Liver (tissue), 9 donors: ENCODE results near the gene XCR1. TPM values are rescaled to one million over a fixed set of nuclear protein-coding genes. Genes with fewer than 3 reads are reported as not detected.

ENCODE experiments used
- DNase-seq: peaks from one replicate; pipeline ENCODE4 v3.0.0-alpha.2; 2017; ENCODE audit warnings: low spot score
- H3K27ac ChIP-seq, 2 donors: one replicate each; pipeline ENCODE4 v1.7.0; 2013; ENCODE audit warnings: inconsistent platforms in 2 of 2, low read length in 2 of 2, control low read depth in 1 of 2, low read depth in 1 of 2, mild to moderate bottlenecking in 1 of 2
- H3K27me3 ChIP-seq, 4 donors: one replicate each; pipeline versions ENCODE4 v1.6.1 to v1.7.0; 2013; ENCODE audit warnings: low read length in 3 of 4, inconsistent platforms in 1 of 4, mild to moderate bottlenecking in 1 of 4, moderate library complexity in 1 of 4; ENCODE audit not compliant: control insufficient read depth in 4 of 4, insufficient read depth in 4 of 4
- H3K36me3 ChIP-seq, 4 donors: one replicate each; pipeline versions ENCODE4 v1.6.1 to v1.7.0; 2013; ENCODE audit warnings: low read length in 3 of 4, mild to moderate bottlenecking in 3 of 4, low read depth in 1 of 4, moderate library complexity in 1 of 4; ENCODE audit not compliant: control insufficient read depth in 4 of 4, insufficient read depth in 3 of 4
- H3K4me1 ChIP-seq, 4 donors: one replicate each; pipeline versions ENCODE4 v1.6.1 to v1.7.0; 2013; ENCODE audit warnings: low read length in 3 of 4, mild to moderate bottlenecking in 3 of 4, moderate library complexity in 1 of 4; ENCODE audit not compliant: control insufficient read depth in 4 of 4, insufficient read depth in 4 of 4
- H3K4me3 ChIP-seq, 3 donors: one replicate each; pipeline versions ENCODE4 v1.6.1 to v1.7.0; 2013; ENCODE audit warnings: low read length in 3 of 3, control low read depth in 1 of 3, low read depth in 1 of 3, mild to moderate bottlenecking in 1 of 3
- H3K9ac ChIP-seq, 2 donors: one replicate each; pipeline ENCODE4 v1.7.0; 2013; ENCODE audit warnings: low read length in 2 of 2, mild to moderate bottlenecking in 2 of 2, moderate library complexity in 2 of 2, control low read depth in 1 of 2, low read depth in 1 of 2
- H3K9me3 ChIP-seq, 4 donors: one replicate each; pipeline versions ENCODE4 v1.6.1 to v1.7.0; 2013; ENCODE audit warnings: low read length in 3 of 4; ENCODE audit not compliant: control insufficient read depth in 4 of 4
- EGR1 ChIP-seq, 2 donors: IDR thresholded peaks; 2 replicates each; pipeline ENCODE4 v1.6.1; 2016 to 2018; ENCODE audit warnings: antibody characterized with exemption in 2 of 2, low read depth in 2 of 2
- FOXA1 ChIP-seq: IDR thresholded peaks from 2 replicates; pipeline ENCODE4 v1.6.1; 2016; ENCODE audit warnings: antibody characterized with exemption
- FOXA2 ChIP-seq: IDR thresholded peaks from 2 replicates; pipeline ENCODE4 v1.6.1; 2016; ENCODE audit warnings: antibody characterized with exemption
- HNF4A ChIP-seq, 2 donors: conservative IDR thresholded peaks; 2 replicates each; pipeline ENCODE4 v1.6.1; 2016; ENCODE audit warnings: antibody characterized with exemption in 2 of 2, mild to moderate bottlenecking in 2 of 2
- HNF4G ChIP-seq: IDR thresholded peaks from 2 replicates; pipeline ENCODE4 v1.6.1; 2016; ENCODE audit warnings: antibody characterized with exemption
- NR2F2 ChIP-seq: IDR thresholded peaks from 2 replicates; pipeline ENCODE4 v1.6.1; 2016; ENCODE audit warnings: antibody characterized with exemption
- REST ChIP-seq: IDR thresholded peaks from 2 replicates; pipeline ENCODE4 v1.6.1; 2016; ENCODE audit warnings: antibody characterized with exemption, mild to moderate bottlenecking
- RXRA ChIP-seq, 2 donors: IDR thresholded peaks; 2 replicates each; pipeline ENCODE4 v1.6.1; 2017 to 2018; ENCODE audit warnings: antibody characterized with exemption in 2 of 2, mild to moderate bottlenecking in 1 of 2
- SP1 ChIP-seq: IDR thresholded peaks from 2 replicates; pipeline ENCODE4 v1.6.1; 2018; ENCODE audit warnings: antibody characterized with exemption, mild to moderate bottlenecking
- TAF1 ChIP-seq: conservative IDR thresholded peaks from 2 replicates; pipeline ENCODE4 v1.6.1; 2016; ENCODE audit warnings: antibody characterized with exemption, mild to moderate bottlenecking
- YY1 ChIP-seq: IDR thresholded peaks from 2 replicates; pipeline ENCODE4 v1.6.1; 2016; ENCODE audit warnings: antibody characterized with exemption, mild to moderate bottlenecking
- WGBS: extraction: QIAGEN DNeasy Blood & Tissue Kit; methylation state at CpG from one replicate; pipeline ENCODE4 v1.1.7; 2013; 5-methylcytosine and 5-hydroxymethylcytosine counted together
- polyA plus RNA-seq, 2 donors: library from polyadenylated mRNA; stranded (reverse) in 1 of 2; unstranded in 1 of 2; fragments of 200-250 nt in 1 of 2; fragments of >200 nt in 1 of 2; fragmentation: Nextera tagmentation in 1 of 2; extraction: Ambion mirVana in 1 of 2; gene quantifications; one replicate each; pipeline versions ENCODE4 v1.2.1 to v1.2.3, GENCODE V29; 2013 to 2015
- total RNA-seq, 2 donors: library from RNA; depleted of rRNA; stranded (reverse); fragments of >200 nt; gene quantifications; one replicate each; pipeline ENCODE4 v1.2.3, GENCODE V29; 2014
- TF ChIP-seq, protein P1 (sequence below): IDR thresholded peaks from 2 replicates; pipeline ENCODE4 v1.6.1; 2016; ENCODE audit warnings: antibody characterized with exemption
- TF ChIP-seq, protein P2 (sequence below): IDR thresholded peaks from 2 replicates; pipeline ENCODE4 v1.6.1; 2016; ENCODE audit warnings: antibody characterized with exemption
- TF ChIP-seq, protein P3 (sequence below): fragments of 150-350 bp; IDR thresholded peaks from 2 replicates; pipeline ENCODE4 v1.5.1; 2017; ENCODE audit warnings: improper control_type of control experiment, low read depth, low read length; ENCODE audit not compliant: missing input control
- donor health status: healthy.
- donor health status: healthy.
- donor health status: healthy.
- donor health status: healthy.
- donor health status: healthy.

XCR1 gene
- total and polyA plus RNA-seq, 4 donors, result under 0.01 to 0.08 (median 0.03) TPM; not detected in 1

GRCh38 chr3:46058981-46059380 lies 31.7 kb upstream of the XCR1 start:
- no peak for DNase-seq
- H3K9ac ChIP-seq, result no peak overlapping the region
- H3K27me3 ChIP-seq, result peaks cover 0 to 4% (median 0%) of the 10 kb centered on the region in 4 donors
- H3K9me3 ChIP-seq, result no peaks in the 10 kb centered on the region
- H3K4me1 ChIP-seq, result no peaks in the 10 kb centered on the region
- H3K36me3 ChIP-seq, result no peaks in the 10 kb centered on the region
- H3K4me3 ChIP-seq, result no peak overlapping the region
- 85% methylated on average over 1 of the region's 1 CpG for WGBS
- H3K27ac ChIP-seq, result no peak overlapping the region
- no peak for TF ChIP-seq HNF4G
- TF ChIP-seq REST, result no peak
- TF ChIP-seq, protein P1, sequence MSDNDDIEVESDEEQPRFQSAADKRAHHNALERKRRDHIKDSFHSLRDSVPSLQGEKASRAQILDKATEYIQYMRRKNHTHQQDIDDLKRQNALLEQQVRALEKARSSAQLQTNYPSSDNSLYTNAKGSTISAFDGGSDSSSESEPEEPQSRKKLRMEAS, result no peak
- TF ChIP-seq, protein P2, sequence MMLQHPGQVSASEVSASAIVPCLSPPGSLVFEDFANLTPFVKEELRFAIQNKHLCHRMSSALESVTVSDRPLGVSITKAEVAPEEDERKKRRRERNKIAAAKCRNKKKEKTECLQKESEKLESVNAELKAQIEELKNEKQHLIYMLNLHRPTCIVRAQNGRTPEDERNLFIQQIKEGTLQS, result no peak
- no peak for TF ChIP-seq EGR1 (IDR thresholded peaks at IDR 0.05; ENCODE audit: low read depth in 2 of 2)

DNA sequence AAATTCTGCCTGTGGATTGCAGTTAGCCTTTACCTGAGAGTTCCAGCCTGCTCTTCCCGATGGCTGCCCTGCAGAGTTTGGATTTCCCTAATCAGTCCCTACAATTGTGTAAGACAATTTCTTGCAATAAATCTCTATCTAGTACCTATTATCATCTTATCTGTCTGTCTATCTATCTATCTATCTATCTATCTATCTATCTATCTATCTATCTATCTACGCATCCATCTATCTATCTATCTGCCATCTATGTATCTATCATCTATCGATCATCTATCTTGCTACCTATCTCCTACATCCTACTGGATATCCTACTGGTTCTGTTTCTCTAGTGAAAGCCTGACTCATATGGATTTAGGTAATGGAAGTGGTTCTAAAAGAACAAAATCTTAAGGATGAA lies 30.4 kb upstream of the XCR1 start:
- Histone ChIP-seq H3K4me1 (no peaks in the 10 kb centered on the region), H3K4me3 (no peak overlapping the region), H3K27me3 (peaks cover 0 to 4% (median 0%) of the 10 kb centered on the region in 4 donors), H3K36me3 (no peaks in the 10 kb centered on the region), H3K9ac (no peak overlapping the region), H3K27ac (no peak overlapping the region), H3K9me3 (no peaks in the 10 kb centered on the region)
- no peak for DNase-seq
- TF ChIP-seq RXRA (IDR thresholded peaks at IDR 0.05), result no peak
- TF ChIP-seq FOXA1, result no peak
- TF ChIP-seq SP1, result no peak
- TF ChIP-seq YY1, result no peak
- no peak for TF ChIP-seq TAF1
- TF ChIP-seq HNF4G, result no peak
- no peak for TF ChIP-seq HNF4A (conservative IDR thresholded peaks at IDR 0.05)
- no peak for TF ChIP-seq FOXA2
- TF ChIP-seq, protein P1, result no peak
- 60% methylated on average over 3 of the region's 3 CpGs for WGBS

GRCh38 chr3:46056686-46057085 lies 29.4 kb upstream of the XCR1 start:
- Histone ChIP-seq H3K9ac (no peak overlapping the region), H3K36me3 (no peaks in the 10 kb centered on the region), H3K27ac (no peak overlapping the region), H3K4me1 (no peaks in the 10 kb centered on the region), H3K4me3 (no peak overlapping the region), H3K27me3 (peaks cover 0 to 4% (median 0%) of the 10 kb centered on the region in 4 donors), H3K9me3 (no peaks in the 10 kb centered on the region)
- no peak for DNase-seq
- TF ChIP-seq, protein P1, result no peak
- TF ChIP-seq NR2F2, result no peak
- TF ChIP-seq HNF4G, result no peak
- TF ChIP-seq, protein P3, sequence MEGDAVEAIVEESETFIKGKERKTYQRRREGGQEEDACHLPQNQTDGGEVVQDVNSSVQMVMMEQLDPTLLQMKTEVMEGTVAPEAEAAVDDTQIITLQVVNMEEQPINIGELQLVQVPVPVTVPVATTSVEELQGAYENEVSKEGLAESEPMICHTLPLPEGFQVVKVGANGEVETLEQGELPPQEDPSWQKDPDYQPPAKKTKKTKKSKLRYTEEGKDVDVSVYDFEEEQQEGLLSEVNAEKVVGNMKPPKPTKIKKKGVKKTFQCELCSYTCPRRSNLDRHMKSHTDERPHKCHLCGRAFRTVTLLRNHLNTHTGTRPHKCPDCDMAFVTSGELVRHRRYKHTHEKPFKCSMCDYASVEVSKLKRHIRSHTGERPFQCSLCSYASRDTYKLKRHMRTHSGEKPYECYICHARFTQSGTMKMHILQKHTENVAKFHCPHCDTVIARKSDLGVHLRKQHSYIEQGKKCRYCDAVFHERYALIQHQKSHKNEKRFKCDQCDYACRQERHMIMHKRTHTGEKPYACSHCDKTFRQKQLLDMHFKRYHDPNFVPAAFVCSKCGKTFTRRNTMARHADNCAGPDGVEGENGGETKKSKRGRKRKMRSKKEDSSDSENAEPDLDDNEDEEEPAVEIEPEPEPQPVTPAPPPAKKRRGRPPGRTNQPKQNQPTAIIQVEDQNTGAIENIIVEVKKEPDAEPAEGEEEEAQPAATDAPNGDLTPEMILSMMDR, result no peak
- TF ChIP-seq, protein P2, result no peak
- no peak for TF ChIP-seq FOXA1
- no peak for TF ChIP-seq EGR1 (IDR thresholded peaks at IDR 0.05; ENCODE audit: low read depth in 2 of 2)
- no peak for TF ChIP-seq TAF1
- no peak for TF ChIP-seq REST
- TF ChIP-seq RXRA (IDR thresholded peaks at IDR 0.05), result no peak
- no peak for TF ChIP-seq FOXA2
- TF ChIP-seq SP1, result no peak
- WGBS, result 50% methylated on average over 2 of the region's 2 CpGs
